ENCODE results near the gene DES. TPM values are rescaled to one million over a fixed set of nuclear protein-coding genes. Genes with fewer than 3 reads are reported as not detected.

Gene DES
- total RNA-seq, 1 experiment from 2014 or later, result 1.6 TPM

DNA sequence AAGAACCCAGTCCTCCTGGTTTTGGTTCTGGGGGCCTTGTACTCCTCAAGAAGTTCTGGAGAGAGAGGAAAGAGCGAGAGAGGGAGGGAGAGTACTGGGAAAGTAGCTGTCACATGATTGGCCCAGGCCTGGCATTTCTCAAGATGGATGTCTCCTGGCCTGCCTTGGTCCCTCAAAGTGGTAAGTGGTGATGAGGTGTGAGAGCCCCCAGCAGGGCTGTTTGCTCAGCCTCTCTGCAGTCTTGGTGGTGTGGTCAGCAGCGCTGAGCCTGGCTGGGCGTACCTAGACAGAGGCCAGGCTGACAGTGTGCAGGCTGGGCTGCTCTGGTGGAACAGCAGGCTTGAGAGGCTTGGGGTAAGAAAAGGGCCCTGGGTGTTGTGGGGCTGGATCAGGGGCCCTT lies 19.0 kb downstream of the DES start:
- Mint-ChIP-seq H3K4me1 (peaks cover 16% of the 10 kb centered on the region), H3K27ac (no peak overlapping the region), H3K27me3 (ENCODE audit: low read depth) (peaks cover 30% of the 10 kb centered on the region), H3K36me3 (no peaks in the 10 kb centered on the region), H3K4me3 (no peak overlapping the region), H3K9me3 (no peaks in the 10 kb centered on the region)
- POLR2A ChIA-PET, result no interaction called here
- DNase-seq (ENCODE audit: low spot score) (no peak), ATAC-seq (no peak)
- CTCF ChIA-PET, result interaction anchor here (1.1 to 6.7 kb wide), 8 partner anchors 21 to 93 kb away, joined by 4 to 119 read pairs (median 7); partner anchors contain the start of gene DNPEP
- TF ChIP-seq SMAD4 (CRISPR knock-in tag; IDR thresholded peaks at IDR 0.05), result no peak
- no peak for TF ChIP-seq ELF4 (CRISPR knock-in tag; IDR thresholded peaks at IDR 0.05; ENCODE audit: low read depth)
- no peak for TF ChIP-seq JUN (CRISPR knock-in tag; IDR thresholded peaks at IDR 0.05)
- no peak for TF ChIP-seq TCF7 (CRISPR knock-in tag; IDR thresholded peaks at IDR 0.05; ENCODE audit: low read depth)
- no peak for TF ChIP-seq PRRX2 (CRISPR knock-in tag; IDR thresholded peaks at IDR 0.05)

DNA sequence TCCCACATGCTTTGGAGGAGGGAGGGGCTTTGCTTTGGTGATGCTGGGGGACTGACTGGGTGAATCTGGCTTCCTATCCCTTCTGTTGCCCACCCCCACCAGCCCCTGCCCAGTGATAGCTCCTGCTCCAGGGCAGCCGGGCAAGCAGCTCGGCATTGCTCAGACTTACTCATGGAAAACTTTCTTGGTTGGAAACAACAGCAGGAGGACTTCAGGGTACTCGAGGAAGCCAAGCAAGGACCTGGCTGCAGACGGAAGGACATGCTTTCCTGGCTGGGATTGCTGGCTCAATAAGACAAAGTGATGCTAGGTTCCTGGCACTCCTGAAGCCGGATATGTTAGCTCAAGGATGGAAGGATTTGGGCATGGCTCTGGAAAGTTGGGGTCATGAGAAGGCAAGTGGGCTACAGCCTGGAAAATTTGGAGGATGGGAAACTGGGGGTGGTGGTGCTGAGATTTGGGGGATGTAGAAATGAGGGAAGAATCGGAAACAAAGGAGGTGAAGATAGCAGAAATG lies 19.6 kb downstream of the DES start:
- Mint-ChIP-seq H3K27me3 (ENCODE audit: low read depth) (peaks cover 34% of the 10 kb centered on the region), H3K27ac (no peak overlapping the region), H3K4me1 (peaks cover 18% of the 10 kb centered on the region), H3K9me3 (no peaks in the 10 kb centered on the region), H3K4me3 (no peak overlapping the region), H3K36me3 (no peaks in the 10 kb centered on the region)
- ATAC-seq, result no peak
- POLR2A ChIA-PET, result no interaction called here
- no peak for DNase-seq (ENCODE audit: low spot score)
- CTCF ChIA-PET, result interaction anchor here (1.1 to 6.7 kb wide), 7 partner anchors 20 to 92 kb away, joined by 4 to 119 read pairs (median 6); partner anchors contain the start of gene DNPEP
- TF ChIP-seq IRF2 (CRISPR knock-in tag; IDR thresholded peaks at IDR 0.05; ENCODE audit: borderline replicate concordance, low read depth) (no peak), AR (CRISPR knock-in tag; IDR thresholded peaks at IDR 0.05) (no peak), NR3C1 (CRISPR knock-in tag; conservative IDR thresholded peaks at IDR 0.05; ENCODE audit: low read depth) (no peak), E2F4 (CRISPR knock-in tag; IDR thresholded peaks at IDR 0.05; ENCODE audit: borderline replicate concordance, low read depth) (no peak), TCF7 (CRISPR knock-in tag; IDR thresholded peaks at IDR 0.05; ENCODE audit: low read depth) (no peak), ZNF317 (CRISPR knock-in tag; IDR thresholded peaks at IDR 0.05; ENCODE audit: borderline replicate concordance, low read depth) (no peak), CREM (CRISPR knock-in tag; IDR thresholded peaks at IDR 0.05) (no peak), NFATC4 (CRISPR knock-in tag; IDR thresholded peaks at IDR 0.05) (no peak), USF2 (CRISPR knock-in tag; IDR thresholded peaks at IDR 0.05) (no peak), NFE2L1 (CRISPR knock-in tag; IDR thresholded peaks at IDR 0.05) (no peak), TP53 (CRISPR knock-in tag; IDR thresholded peaks at IDR 0.05) (no peak)
- TF ChIP-seq, protein P1, sequence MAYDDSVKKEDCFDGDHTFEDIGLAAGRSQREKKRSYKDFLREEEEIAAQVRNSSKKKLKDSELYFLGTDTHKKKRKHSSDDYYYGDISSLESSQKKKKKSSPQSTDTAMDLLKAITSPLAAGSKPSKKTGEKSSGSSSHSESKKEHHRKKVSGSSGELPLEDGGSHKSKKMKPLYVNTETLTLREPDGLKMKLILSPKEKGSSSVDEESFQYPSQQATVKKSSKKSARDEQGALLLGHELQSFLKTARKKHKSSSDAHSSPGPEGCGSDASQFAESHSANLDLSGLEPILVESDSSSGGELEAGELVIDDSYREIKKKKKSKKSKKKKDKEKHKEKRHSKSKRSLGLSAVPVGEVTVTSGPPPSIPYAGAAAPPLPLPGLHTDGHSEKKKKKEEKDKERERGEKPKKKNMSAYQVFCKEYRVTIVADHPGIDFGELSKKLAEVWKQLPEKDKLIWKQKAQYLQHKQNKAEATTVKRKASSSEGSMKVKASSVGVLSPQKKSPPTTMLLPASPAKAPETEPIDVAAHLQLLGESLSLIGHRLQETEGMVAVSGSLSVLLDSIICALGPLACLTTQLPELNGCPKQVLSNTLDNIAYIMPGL (CRISPR knock-in tag; IDR thresholded peaks at IDR 0.05), result no peak
- TF ChIP-seq, protein P2, sequence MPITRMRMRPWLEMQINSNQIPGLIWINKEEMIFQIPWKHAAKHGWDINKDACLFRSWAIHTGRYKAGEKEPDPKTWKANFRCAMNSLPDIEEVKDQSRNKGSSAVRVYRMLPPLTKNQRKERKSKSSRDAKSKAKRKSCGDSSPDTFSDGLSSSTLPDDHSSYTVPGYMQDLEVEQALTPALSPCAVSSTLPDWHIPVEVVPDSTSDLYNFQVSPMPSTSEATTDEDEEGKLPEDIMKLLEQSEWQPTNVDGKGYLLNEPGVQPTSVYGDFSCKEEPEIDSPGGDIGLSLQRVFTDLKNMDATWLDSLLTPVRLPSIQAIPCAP (CRISPR knock-in tag; IDR thresholded peaks at IDR 0.05), result no peak
- TF ChIP-seq, protein P3, sequence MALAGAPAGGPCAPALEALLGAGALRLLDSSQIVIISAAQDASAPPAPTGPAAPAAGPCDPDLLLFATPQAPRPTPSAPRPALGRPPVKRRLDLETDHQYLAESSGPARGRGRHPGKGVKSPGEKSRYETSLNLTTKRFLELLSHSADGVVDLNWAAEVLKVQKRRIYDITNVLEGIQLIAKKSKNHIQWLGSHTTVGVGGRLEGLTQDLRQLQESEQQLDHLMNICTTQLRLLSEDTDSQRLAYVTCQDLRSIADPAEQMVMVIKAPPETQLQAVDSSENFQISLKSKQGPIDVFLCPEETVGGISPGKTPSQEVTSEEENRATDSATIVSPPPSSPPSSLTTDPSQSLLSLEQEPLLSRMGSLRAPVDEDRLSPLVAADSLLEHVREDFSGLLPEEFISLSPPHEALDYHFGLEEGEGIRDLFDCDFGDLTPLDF (CRISPR knock-in tag; IDR thresholded peaks at IDR 0.05), result no peak
- TF ChIP-seq, protein P4, sequence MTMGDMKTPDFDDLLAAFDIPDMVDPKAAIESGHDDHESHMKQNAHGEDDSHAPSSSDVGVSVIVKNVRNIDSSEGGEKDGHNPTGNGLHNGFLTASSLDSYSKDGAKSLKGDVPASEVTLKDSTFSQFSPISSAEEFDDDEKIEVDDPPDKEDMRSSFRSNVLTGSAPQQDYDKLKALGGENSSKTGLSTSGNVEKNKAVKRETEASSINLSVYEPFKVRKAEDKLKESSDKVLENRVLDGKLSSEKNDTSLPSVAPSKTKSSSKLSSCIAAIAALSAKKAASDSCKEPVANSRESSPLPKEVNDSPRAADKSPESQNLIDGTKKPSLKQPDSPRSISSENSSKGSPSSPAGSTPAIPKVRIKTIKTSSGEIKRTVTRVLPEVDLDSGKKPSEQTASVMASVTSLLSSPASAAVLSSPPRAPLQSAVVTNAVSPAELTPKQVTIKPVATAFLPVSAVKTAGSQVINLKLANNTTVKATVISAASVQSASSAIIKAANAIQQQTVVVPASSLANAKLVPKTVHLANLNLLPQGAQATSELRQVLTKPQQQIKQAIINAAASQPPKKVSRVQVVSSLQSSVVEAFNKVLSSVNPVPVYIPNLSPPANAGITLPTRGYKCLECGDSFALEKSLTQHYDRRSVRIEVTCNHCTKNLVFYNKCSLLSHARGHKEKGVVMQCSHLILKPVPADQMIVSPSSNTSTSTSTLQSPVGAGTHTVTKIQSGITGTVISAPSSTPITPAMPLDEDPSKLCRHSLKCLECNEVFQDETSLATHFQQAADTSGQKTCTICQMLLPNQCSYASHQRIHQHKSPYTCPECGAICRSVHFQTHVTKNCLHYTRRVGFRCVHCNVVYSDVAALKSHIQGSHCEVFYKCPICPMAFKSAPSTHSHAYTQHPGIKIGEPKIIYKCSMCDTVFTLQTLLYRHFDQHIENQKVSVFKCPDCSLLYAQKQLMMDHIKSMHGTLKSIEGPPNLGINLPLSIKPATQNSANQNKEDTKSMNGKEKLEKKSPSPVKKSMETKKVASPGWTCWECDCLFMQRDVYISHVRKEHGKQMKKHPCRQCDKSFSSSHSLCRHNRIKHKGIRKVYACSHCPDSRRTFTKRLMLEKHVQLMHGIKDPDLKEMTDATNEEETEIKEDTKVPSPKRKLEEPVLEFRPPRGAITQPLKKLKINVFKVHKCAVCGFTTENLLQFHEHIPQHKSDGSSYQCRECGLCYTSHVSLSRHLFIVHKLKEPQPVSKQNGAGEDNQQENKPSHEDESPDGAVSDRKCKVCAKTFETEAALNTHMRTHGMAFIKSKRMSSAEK (CRISPR knock-in tag; IDR thresholded peaks at IDR 0.05; ENCODE audit: borderline replicate concordance), result no peak

Data from WTC11 (cell line).